ENCODE measurements around the gene SRGAP3. TPM values are rescaled to one million over a fixed set of nuclear protein-coding genes. Genes with fewer than 3 reads are reported as not detected.

Gene SRGAP3
- total RNA-seq, 2 experiments from 2014 or later: 2.8 to 3.2 TPM

DNA sequence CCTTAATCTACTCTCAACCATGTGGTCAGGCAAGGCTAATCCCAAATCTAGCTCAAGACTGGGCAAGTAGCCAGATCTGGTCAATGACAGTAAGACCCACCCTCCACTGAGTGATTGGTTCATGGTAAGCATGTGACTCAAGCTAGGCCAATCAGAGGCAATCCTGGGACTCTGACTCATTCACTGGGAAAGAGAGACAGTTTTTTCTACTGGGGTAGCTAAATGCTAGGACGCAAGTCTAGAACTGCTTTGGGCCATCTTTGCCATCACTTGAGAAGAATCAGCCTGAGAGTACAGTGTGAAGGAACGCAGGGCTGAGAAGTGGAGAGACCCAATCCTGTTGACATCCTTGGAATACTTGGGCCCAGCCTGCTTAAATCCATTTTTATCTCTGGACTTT, 276.8 kb downstream of the SRGAP3 start:
- intact Hi-C loops (cut with DNase I, micrococcal nuclease): loop anchor here in 1 of 2 experiments (5.0 kb wide), 1 partner anchor 450 kb away; no protein-coding TSS in a partner anchor
- DNase-seq: peak in 2 of 14 experiments; percentile 24 to 39
- CTCF ChIA-PET: interaction anchor here (4.9 kb wide), 1 partner anchor 330 kb away, joined by 26 read pairs; no protein-coding TSS in a partner anchor

DNA sequence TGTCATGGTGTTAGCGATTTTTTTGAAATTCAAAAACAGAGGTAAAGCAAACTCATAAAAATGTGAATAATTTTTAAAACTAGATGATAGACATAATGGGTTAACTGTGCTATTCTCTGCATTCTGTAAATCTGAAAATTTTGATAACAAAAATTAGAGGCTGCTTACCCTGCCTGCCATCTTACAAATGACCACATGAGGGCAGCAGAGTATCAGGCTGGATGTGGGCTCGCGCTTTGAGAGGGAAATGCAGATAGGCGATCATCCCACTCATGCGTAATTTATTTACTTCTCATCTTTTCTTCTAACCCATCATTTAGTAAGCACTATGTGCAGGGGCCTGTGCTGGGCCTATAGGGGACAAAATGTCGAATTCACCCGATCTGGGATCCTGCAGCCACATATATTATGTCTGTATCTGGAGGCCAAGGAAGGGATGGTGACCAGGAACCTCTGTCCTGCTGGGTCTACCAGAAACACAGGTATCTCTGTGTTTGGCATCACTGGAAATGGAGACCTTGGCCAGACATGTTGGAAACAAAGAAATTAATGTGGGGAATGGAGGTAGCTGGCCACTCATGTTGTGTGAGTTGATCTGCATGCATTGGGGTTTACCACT, 278.4 kb downstream of the SRGAP3 start:
- DNase-seq: peak; percentile 58 to 87 (median 69)
- POLR2A ChIA-PET: no interaction called here

More for the DNA sequence above, 276.8 kb downstream of the SRGAP3 start:
- H3K27me3 ChIP-seq (ENCODE audit: control insufficient read depth in 1 of 2, insufficient read depth in 2 of 2, low read length in 2 of 2): peaks cover 2 to 4% of the 10 kb centered on the region in 2 experiments
- Mint-ChIP-seq H3K4me1 (ENCODE audit: low read depth) (no peaks in the 10 kb centered on the region), H3K9me3 (no peaks in the 10 kb centered on the region), H3K36me3 (ENCODE audit: low read depth) (no peaks in the 10 kb centered on the region), H3K27me3 (peaks cover 44% of the 10 kb centered on the region), H3K27ac (no peak overlapping the region), H3K4me3 (no peak overlapping the region)
- TF ChIP-seq, protein P1, sequence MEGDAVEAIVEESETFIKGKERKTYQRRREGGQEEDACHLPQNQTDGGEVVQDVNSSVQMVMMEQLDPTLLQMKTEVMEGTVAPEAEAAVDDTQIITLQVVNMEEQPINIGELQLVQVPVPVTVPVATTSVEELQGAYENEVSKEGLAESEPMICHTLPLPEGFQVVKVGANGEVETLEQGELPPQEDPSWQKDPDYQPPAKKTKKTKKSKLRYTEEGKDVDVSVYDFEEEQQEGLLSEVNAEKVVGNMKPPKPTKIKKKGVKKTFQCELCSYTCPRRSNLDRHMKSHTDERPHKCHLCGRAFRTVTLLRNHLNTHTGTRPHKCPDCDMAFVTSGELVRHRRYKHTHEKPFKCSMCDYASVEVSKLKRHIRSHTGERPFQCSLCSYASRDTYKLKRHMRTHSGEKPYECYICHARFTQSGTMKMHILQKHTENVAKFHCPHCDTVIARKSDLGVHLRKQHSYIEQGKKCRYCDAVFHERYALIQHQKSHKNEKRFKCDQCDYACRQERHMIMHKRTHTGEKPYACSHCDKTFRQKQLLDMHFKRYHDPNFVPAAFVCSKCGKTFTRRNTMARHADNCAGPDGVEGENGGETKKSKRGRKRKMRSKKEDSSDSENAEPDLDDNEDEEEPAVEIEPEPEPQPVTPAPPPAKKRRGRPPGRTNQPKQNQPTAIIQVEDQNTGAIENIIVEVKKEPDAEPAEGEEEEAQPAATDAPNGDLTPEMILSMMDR (IDR thresholded peaks at IDR 0.05): no peak
- no peak for ATAC-seq (ENCODE audit: poor library complexity)
- H3K4me3 ChIP-seq (ENCODE audit: low read length): no peak overlapping the region
- H3K27ac ChIP-seq (ENCODE audit: low read depth in 1 of 2, low read length in 2 of 2): no peak overlapping the region
- H3K4me1 ChIP-seq (ENCODE audit: insufficient read depth, low read length): peaks cover 4% of the 10 kb centered on the region
- POLR2A ChIA-PET: interaction anchor here (1.1 kb wide), 1 partner anchor 330 kb away, joined by 6 read pairs; no protein-coding TSS in a partner anchor
- no peaks in the 10 kb centered on the region for H3K36me3 ChIP-seq (ENCODE audit: insufficient read depth, low read length)
- H3K9me3 ChIP-seq (ENCODE audit: control insufficient read depth in 1 of 2, insufficient read depth in 1 of 2, low read length in 2 of 2): no peaks in the 10 kb centered on the region

DNA sequence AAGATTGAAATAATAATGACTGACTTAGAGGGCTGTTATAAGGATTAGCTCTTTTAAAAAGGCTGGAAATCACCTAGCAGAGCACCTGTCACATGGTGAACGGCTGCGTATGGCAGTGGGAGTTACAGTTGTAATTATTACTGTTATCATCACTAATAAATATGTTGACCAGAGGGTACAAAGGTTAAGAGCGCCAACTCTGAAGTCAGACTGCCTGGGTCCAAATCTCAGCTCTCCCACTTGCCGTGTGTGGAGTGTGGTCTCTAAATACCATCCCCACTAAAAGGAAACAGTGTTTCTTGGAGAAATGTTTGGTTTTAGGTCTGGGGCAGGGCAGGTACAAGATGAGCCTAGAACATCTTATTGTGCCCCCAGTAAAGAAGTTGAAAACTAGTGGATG, 280.2 kb downstream of the SRGAP3 start:
- TF ChIP-seq, protein P1 (IDR thresholded peaks at IDR 0.05): no peak
- H3K27me3 Mint-ChIP-seq: peaks cover 24% of the 10 kb centered on the region
- H3K9me3 Mint-ChIP-seq: no peaks in the 10 kb centered on the region
- no peaks in the 10 kb centered on the region for H3K36me3 Mint-ChIP-seq (ENCODE audit: low read depth)
- Histone ChIP-seq H3K9me3 (ENCODE audit: control insufficient read depth in 1 of 2, insufficient read depth in 1 of 2, low read length in 2 of 2) (no peaks in the 10 kb centered on the region), H3K4me3 (ENCODE audit: low read length) (no peak overlapping the region), H3K27me3 (ENCODE audit: control insufficient read depth in 1 of 2, insufficient read depth in 2 of 2, low read length in 2 of 2) (peaks cover 0 to 4% of the 10 kb centered on the region in 2 experiments), H3K36me3 (ENCODE audit: insufficient read depth, low read length) (no peaks in the 10 kb centered on the region), H3K4me1 (ENCODE audit: insufficient read depth, low read length) (peaks cover 4% of the 10 kb centered on the region), H3K27ac (ENCODE audit: low read depth in 1 of 2, low read length in 2 of 2) (no peak overlapping the region)
- ATAC-seq (ENCODE audit: poor library complexity) (no peak), DNase-seq (no peak)
- H3K4me1 Mint-ChIP-seq (ENCODE audit: low read depth): peaks cover under 1% of the 10 kb centered on the region
- POLR2A ChIA-PET: no interaction called here
- intact Hi-C loops (cut with DNase I, micrococcal nuclease): loop anchor here in 1 of 2 experiments (5.0 kb wide), 3 partner anchors 388 to 1353 kb away; partner anchors contain the start of gene SEC13
- CTCF ChIA-PET: interaction anchor here (4.9 kb wide), 1 partner anchor 333 kb away, joined by 26 read pairs; no protein-coding TSS in a partner anchor
- H3K27ac Mint-ChIP-seq: no peak overlapping the region
- no peak overlapping the region for H3K4me3 Mint-ChIP-seq

More for the DNA sequence above, 278.4 kb downstream of the SRGAP3 start:
- intact Hi-C loops (cut with DNase I, micrococcal nuclease): loop anchor here (1.0 to 5.0 kb wide), 5 partner anchors 17 to 452 kb away; no protein-coding TSS in a partner anchor
- ATAC-seq (ENCODE audit: poor library complexity): peak; percentile 98
- no peaks in the 10 kb centered on the region for H3K36me3 Mint-ChIP-seq (ENCODE audit: low read depth)
- H3K27ac ChIP-seq (ENCODE audit: low read depth in 1 of 2, low read length in 2 of 2): no peak overlapping the region
- H3K27me3 Mint-ChIP-seq: peaks cover 35% of the 10 kb centered on the region
- H3K9me3 Mint-ChIP-seq: no peaks in the 10 kb centered on the region
- TF ChIP-seq, protein P1 (IDR thresholded peaks at IDR 0.05): peak; percentile 96
- no peak overlapping the region for H3K4me3 Mint-ChIP-seq
- H3K27me3 ChIP-seq (ENCODE audit: control insufficient read depth in 1 of 2, insufficient read depth in 2 of 2, low read length in 2 of 2): peaks cover 0 to 4% of the 10 kb centered on the region in 2 experiments
- no peaks in the 10 kb centered on the region for H3K36me3 ChIP-seq (ENCODE audit: insufficient read depth, low read length)
- no peaks in the 10 kb centered on the region for H3K9me3 ChIP-seq (ENCODE audit: control insufficient read depth in 1 of 2, insufficient read depth in 1 of 2, low read length in 2 of 2)
- no peaks in the 10 kb centered on the region for H3K4me1 Mint-ChIP-seq (ENCODE audit: low read depth)
- H3K4me1 ChIP-seq (ENCODE audit: insufficient read depth, low read length): peaks cover 4% of the 10 kb centered on the region
- no peak overlapping the region for H3K4me3 ChIP-seq (ENCODE audit: low read length)
- H3K27ac Mint-ChIP-seq: no peak overlapping the region
- CTCF ChIA-PET: interaction anchor here (1.1 to 4.9 kb wide), 2 partner anchors 17 to 332 kb away, joined by 3 to 26 read pairs; no protein-coding TSS in a partner anchor
